HG03575 (cell line): Measurements from ENCODE around the gene TNFRSF14.
"Not testable (repeated sequence)": the region's sequence is repeated elsewhere in the genome, so short reads cannot be mapped to it uniquely, and the experiment has no call there.

Experiments
- ATAC-seq: cut with Tn5 transposase; IDR thresholded peaks from one replicate; pipeline ENCODE4 v1.9.1; 2021; ENCODE audit not compliant: unreplicated experiment, insufficient number of reproducible peaks, low FRiP score; ENCODE audit errors: extremely low read depth

The TNFRSF14 gene

GRCh38 chr1:2548068-2548589 is 8.0 kb upstream of the TNFRSF14 start:
- no peak for ATAC-seq

DNA sequence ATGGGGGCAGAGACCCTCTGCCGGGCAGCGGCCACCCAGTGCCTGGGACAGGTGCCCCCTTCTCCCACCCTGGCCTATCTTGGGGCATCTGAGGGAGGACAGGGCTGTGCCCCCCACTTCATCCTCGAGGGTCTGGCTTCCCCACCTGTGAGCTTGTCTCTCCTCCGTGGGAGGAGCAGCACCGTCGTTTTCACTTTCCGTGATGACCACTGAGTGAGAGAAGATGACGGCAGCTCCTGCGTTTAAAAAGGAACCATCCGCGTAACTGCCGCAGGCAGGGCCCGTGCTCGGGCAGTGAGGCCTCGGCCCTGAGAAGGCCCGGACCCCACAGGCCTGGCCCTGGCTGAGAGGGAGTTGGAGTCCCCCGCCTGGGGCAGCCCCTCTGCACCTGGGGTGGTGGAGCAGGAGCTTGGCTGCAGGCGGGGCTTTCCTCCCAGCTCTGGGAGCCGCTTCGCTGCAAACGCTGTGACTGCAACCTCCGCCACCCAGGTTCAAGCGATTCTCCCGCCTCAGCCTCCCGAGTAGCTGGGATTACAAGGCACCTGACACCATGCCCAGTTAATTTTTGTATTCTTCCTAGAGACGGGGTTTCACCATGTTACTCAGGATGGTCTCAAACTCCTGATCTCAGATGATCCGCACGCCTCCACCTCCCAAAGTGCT is 6.7 kb upstream of the TNFRSF14 start:
- not testable (repeated sequence) for ATAC-seq

DNA sequence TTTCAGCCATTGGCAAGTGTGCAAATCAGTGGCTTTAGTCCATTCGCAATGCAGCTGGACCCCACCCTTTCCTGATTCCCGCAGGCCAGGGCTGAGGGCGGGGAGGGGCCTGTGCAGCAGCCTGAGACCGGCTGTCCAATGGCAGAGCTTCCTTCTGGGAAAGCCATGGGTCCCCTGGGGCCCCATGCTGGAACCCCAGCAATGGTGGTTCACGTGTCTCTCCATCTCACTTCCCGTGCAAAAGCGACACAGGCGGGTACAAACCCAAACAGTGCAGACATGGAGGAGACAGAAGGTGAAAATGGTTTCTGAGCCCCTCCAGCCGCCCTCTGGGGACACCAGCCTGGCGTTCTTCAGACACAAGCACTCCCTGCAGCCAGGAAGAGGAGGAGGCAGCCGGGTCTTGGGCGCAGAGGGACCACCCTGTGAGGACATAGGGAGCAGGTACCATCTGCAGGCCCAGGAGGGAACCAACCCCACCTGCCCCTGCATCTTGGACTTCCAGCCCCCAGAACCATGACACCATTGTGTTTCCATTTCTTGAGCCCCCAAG is 5.8 kb upstream of the TNFRSF14 start:
- not testable (repeated sequence) for ATAC-seq

DNA sequence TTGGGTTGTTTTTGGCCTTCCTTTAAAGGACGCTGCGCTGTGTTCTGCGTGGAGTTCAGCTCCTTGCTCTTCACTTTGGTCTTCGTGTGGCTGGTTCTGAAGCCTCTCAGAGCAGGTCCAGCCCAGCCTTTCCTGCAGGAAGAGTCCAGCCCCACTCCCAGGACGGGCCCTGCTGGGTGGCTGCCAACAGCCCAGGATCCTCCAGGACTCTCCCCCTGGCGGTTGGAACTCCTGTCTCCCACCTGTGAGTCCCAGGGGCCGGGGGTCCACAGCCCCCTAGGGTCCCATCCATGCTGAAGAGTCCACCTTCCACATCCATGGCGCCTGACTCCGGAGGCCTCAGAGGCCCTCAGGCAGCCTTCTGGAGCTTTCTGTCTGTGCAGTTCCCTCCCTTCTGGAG is 4.6 kb upstream of the TNFRSF14 start:
- ATAC-seq: not testable (repeated sequence)

DNA sequence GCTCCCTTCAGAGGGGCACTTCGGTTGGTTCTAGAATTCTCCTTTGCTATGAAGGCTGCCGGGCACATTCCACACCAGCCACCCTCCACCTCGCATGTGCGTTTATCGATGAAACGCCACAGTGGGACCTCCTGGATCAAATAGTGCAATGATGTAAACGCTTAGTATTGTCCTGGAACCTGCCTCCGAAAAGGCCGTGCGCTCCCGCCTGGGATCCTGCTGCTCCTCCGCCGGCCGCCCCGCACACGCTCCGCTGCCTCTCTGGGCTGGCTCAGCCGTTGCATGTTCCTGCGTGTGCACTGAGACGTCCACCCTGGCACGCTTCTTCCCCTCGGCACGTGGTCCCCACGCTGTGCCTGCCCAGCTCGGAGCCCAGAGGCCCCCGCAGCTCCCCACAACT is 4.0 kb upstream of the TNFRSF14 start:
- no peak for ATAC-seq

- ATAC-seq: not testable (repeated sequence)
Observed at GRCh38 chr1:2553076-2553475, 3.1 kb upstream of the TNFRSF14 start.

GRCh38 chr1:2553871-2554620 is 2.1 kb upstream of the TNFRSF14 start:
- no peak for ATAC-seq

- ATAC-seq: no peak
Observed at GRCh38 chr1:2554621-2555387, 1.4 kb upstream of the TNFRSF14 start.

DNA sequence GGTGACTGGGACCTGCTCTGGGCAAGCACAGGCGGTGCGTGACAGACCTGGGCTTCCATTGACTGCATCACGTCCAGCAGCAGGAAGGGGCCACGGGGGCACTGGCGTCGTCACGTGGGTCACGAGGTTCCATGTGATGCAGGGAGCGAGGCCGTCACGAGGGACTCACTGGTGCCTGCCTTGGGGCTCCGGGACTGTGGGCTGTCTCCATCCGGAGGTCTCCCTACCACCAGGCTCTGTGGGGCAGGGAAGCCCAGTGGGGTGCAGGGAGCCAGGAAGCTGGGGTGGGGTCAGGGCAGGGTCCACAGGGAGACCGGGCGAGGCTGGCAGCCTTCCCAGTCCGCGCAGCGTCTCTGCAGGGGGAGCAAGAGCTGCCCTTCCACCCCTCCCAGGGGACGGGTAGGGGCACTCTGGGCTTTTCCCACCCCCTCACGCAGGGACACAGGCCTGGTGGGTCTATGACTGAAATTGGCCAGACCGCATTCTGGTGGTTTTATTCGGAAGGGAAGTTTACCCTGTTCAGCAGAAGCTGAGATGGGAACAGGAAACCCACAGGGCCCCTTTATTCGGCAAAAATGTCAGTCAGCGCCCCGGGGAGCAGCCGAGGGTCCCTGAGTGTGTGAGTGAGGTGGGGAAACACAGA is 416 bp upstream of the TNFRSF14 start:
- ATAC-seq: no peak

GRCh38 chr1:2556678-2557481 is 709 bp downstream of the TNFRSF14 start:
- ATAC-seq: no peak

GRCh38 chr1:2557482-2558400 is 1.6 kb downstream of the TNFRSF14 start:
- ATAC-seq: no peak

GRCh38 chr1:2558420-2558819 is 2.2 kb downstream of the TNFRSF14 start:
- no peak for ATAC-seq

DNA sequence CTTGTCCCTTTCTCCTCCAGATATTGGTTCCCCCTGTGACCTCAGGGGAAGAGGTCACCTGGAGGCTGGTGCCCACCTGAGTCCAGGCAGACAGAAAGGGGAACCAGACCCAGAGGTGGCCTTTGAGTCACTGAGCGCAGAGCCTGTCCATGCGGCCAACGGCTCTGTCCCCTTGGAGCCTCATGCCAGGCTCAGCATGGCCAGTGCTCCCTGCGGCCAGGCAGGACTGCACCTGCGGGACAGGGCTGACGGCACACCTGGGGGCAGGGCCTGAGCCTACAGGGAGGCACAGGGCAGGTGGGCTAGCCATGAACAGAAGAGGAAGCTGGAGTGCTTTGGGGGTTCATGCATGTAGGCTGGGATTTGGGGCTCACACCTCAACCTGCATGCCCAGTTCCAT is 2.7 kb downstream of the TNFRSF14 start:
- no peak for ATAC-seq

- ATAC-seq: no peak
Observed at GRCh38 chr1:2559509-2560298, 3.5 kb downstream of the TNFRSF14 start.

GRCh38 chr1:2560299-2561073 is 4.3 kb downstream of the TNFRSF14 start:
- no peak for ATAC-seq

DNA sequence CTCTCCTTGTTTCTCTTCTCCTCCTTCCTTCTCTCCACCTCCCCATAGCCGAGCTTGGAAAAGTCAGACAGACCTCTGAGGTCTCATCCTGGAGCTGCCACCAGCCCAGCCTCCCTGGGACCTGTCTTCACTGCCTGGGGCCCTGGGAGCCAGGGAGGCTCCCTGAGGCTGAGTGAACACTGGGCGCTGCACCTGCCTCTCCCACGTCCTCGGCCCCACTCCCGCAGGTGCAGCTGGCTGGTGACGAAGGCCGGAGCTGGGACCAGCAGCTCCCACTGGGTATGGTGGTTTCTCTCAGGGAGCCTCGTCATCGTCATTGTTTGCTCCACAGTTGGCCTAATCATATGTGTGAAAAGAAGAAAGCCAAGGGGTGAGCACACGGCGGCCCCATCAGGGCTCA is 5.3 kb downstream of the TNFRSF14 start:
- ATAC-seq: no peak
